Measurements from ENCODE around the gene ITGA7.
A peak's percentile ranks its signal among the peaks of the same experiment; 100 is the strongest.

The ITGA7 gene

DNA sequence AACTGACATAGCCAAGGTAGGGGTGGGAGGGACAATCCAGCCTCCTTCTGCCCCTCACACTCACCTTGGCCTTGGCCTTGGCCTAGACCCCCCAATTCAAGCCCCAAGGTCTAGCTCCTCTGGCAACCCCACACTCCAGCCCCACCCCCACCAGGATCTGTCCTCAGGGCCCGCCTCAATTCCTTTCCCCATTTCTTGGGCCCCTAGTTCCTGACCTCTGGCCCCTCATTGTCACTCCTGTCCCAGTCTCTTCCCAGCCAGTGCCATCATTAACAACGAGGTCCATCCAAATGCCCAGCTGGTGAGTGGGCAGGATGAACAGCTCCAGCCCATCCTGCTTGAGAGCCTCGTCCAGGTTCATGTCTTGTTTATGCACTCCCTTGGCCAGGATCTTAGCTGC is 28.4 kb upstream of the ITGA7 start:
- Histone ChIP-seq H3K36me3 (ENCODE audit: control insufficient read depth, insufficient read depth, low read length) (no peaks in the 10 kb centered on the region), H3K4ac (ENCODE audit: low read depth, low read length) (no peak overlapping the region), H4K5ac (ENCODE audit: low read length) (no peak overlapping the region), H3K27me3 (ENCODE audit: insufficient read depth, low read length, poor library complexity) (no peaks in the 10 kb centered on the region), H3K4me3 (ENCODE audit: low read length) (no peak overlapping the region), H3K4me2 (ENCODE audit: low read length) (no peak overlapping the region), H2AK5ac (ENCODE audit: low read length) (no peak overlapping the region), H3K79me2 (ENCODE audit: control insufficient read depth, insufficient read depth, low read length) (no peaks in the 10 kb centered on the region), H2BK120ac (ENCODE audit: low read depth, low read length) (no peak overlapping the region), H3K18ac (ENCODE audit: low read length) (no peak overlapping the region), H2BK15ac (replicated peaks; ENCODE audit: low read depth) (no peak overlapping the region), H3K56ac (ENCODE audit: low read length) (peak overlapping the region; percentile 25), H4K8ac (ENCODE audit: low read depth, low read length) (no peak overlapping the region), H3K79me1 (ENCODE audit: low read length) (no peaks in the 10 kb centered on the region), H3K27ac (ENCODE audit: low read depth, low read length) (no peak overlapping the region), H3K9ac (ENCODE audit: low read length) (no peak overlapping the region), H3K4me1 (ENCODE audit: control insufficient read depth, low read depth, low read length) (no peaks in the 10 kb centered on the region), H3K23ac (ENCODE audit: low read length) (no peak overlapping the region), H2BK5ac (ENCODE audit: low read length) (no peak overlapping the region)
- DNase-seq, result no peak
- no CpG with 5 or more reads among the region's 3 CpGs for WGBS (ENCODE audit: extremely low coverage, insufficient coverage, low lambda C conversion rate)

DNA sequence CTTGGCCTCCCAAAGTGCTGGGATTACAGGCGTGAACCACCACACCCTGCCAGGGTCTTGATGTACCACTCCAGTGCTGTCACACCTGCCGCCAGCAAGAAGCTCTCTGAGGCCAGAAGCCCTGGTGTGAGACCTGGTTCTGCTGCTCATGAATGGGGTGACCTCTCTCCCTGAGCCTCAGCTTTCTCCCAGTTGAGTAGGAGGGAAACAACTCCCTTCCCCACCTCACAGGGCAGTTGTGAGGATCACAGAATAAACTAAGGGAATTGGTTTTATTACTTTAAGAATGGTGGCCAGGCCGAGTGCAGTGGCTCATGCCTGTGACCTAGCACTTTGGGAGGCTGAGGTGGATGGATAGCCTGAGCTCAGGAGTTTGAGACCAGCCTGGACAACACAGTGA is 26.9 kb upstream of the ITGA7 start:
- no peaks in the 10 kb centered on the region for H3K79me1 ChIP-seq (ENCODE audit: low read length)
- H3K27me3 ChIP-seq (ENCODE audit: insufficient read depth, low read length, poor library complexity), result no peaks in the 10 kb centered on the region
- H3K27ac ChIP-seq (ENCODE audit: low read depth, low read length), result no peak overlapping the region
- no peak overlapping the region for H3K56ac ChIP-seq (ENCODE audit: low read length)
- no peak overlapping the region for H4K8ac ChIP-seq (ENCODE audit: low read depth, low read length)
- H4K5ac ChIP-seq (ENCODE audit: low read length), result no peak overlapping the region
- H3K9ac ChIP-seq (ENCODE audit: low read length), result no peak overlapping the region
- no peak overlapping the region for H2BK15ac ChIP-seq (replicated peaks; ENCODE audit: low read depth)
- no peak overlapping the region for H3K23ac ChIP-seq (ENCODE audit: low read length)
- WGBS (ENCODE audit: extremely low coverage, insufficient coverage, low lambda C conversion rate), result no CpG with 5 or more reads among the region's 3 CpGs
- H3K79me2 ChIP-seq (ENCODE audit: control insufficient read depth, insufficient read depth, low read length), result no peaks in the 10 kb centered on the region
- DNase-seq, result no peak
- H3K4me2 ChIP-seq (ENCODE audit: low read length), result no peak overlapping the region
- H3K18ac ChIP-seq (ENCODE audit: low read length), result no peak overlapping the region
- peaks cover 2% of the 10 kb centered on the region for H3K4me1 ChIP-seq (ENCODE audit: control insufficient read depth, low read depth, low read length)
- H3K36me3 ChIP-seq (ENCODE audit: control insufficient read depth, insufficient read depth, low read length), result no peaks in the 10 kb centered on the region
- H3K4ac ChIP-seq (ENCODE audit: low read depth, low read length), result no peak overlapping the region
- no peak overlapping the region for H2BK120ac ChIP-seq (ENCODE audit: low read depth, low read length)
- H2BK5ac ChIP-seq (ENCODE audit: low read length), result no peak overlapping the region
- no peak overlapping the region for H2AK5ac ChIP-seq (ENCODE audit: low read length)
- no peak overlapping the region for H3K4me3 ChIP-seq (ENCODE audit: low read length)

DNA sequence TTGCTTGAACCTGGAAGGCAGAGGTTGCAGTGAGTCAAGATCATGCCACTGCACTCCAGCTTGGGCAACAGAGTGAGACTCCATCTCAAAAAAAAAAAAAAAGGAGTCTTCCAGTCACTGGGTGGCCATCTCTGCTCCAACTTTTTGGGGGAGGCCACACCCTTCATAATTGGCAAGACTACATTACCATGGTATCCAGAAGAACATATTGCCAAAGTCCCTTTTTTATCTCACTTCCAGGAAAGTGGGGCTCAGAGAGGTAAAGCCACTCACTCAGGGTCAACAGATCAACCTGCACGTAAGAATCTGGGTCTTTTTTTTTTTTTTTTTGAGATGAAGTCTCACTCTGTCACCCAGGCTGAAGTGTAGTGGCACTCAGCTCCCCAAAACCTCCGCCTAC is 26.2 kb upstream of the ITGA7 start:
- Histone ChIP-seq H3K23ac (ENCODE audit: low read length) (no peak overlapping the region), H3K18ac (ENCODE audit: low read length) (no peak overlapping the region), H3K4ac (ENCODE audit: low read depth, low read length) (no peak overlapping the region), H3K56ac (ENCODE audit: low read length) (no peak overlapping the region), H2BK15ac (replicated peaks; ENCODE audit: low read depth) (no peak overlapping the region), H2AK5ac (ENCODE audit: low read length) (no peak overlapping the region), H3K4me2 (ENCODE audit: low read length) (no peak overlapping the region), H2BK120ac (ENCODE audit: low read depth, low read length) (no peak overlapping the region), H4K5ac (ENCODE audit: low read length) (no peak overlapping the region), H3K36me3 (ENCODE audit: control insufficient read depth, insufficient read depth, low read length) (no peaks in the 10 kb centered on the region), H3K79me1 (ENCODE audit: low read length) (no peaks in the 10 kb centered on the region), H3K4me1 (ENCODE audit: control insufficient read depth, low read depth, low read length) (peaks cover 2% of the 10 kb centered on the region), H3K9ac (ENCODE audit: low read length) (no peak overlapping the region), H2BK5ac (ENCODE audit: low read length) (no peak overlapping the region), H3K4me3 (ENCODE audit: low read length) (no peak overlapping the region), H3K27me3 (ENCODE audit: insufficient read depth, low read length, poor library complexity) (no peaks in the 10 kb centered on the region), H3K27ac (ENCODE audit: low read depth, low read length) (no peak overlapping the region), H4K8ac (ENCODE audit: low read depth, low read length) (no peak overlapping the region), H3K79me2 (ENCODE audit: control insufficient read depth, insufficient read depth, low read length) (no peaks in the 10 kb centered on the region)
- WGBS (ENCODE audit: extremely low coverage, insufficient coverage, low lambda C conversion rate), result no CpG with 5 or more reads among the region's 2 CpGs
- DNase-seq, result no peak

DNA sequence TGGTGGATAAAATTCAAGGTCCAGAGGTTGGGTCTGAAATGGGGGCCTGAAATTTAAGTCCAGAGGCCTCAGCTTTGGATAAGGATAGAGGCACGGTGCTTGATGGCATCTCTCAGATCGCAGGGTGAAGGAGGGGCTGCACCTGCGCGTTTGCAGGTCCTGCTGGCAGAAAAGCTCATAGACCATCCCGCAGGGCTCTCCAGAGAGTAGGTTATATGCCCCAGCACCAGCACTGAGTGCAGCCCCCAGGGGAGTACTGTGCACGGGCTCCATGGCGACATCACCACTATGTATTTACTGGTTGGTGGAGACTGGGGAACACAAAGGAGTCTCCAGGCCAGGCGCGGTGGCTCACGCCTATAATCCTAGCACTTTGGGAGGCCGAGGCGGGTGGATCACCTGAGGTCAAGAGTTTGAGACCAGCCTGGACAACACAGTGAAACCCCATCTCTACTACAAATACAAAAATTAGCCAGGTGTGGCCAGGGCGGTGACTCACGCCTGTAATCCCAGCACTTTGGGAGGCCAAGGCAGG is 25.4 kb upstream of the ITGA7 start:
- no peak overlapping the region for H2AK5ac ChIP-seq (ENCODE audit: low read length)
- H3K79me2 ChIP-seq (ENCODE audit: control insufficient read depth, insufficient read depth, low read length), result peaks cover 3% of the 10 kb centered on the region
- H3K27me3 ChIP-seq (ENCODE audit: insufficient read depth, low read length, poor library complexity), result no peaks in the 10 kb centered on the region
- WGBS (ENCODE audit: extremely low coverage, insufficient coverage, low lambda C conversion rate), result no CpG with 5 or more reads among the region's 14 CpGs
- H3K9ac ChIP-seq (ENCODE audit: low read length), result no peak overlapping the region
- peaks cover 2% of the 10 kb centered on the region for H3K4me1 ChIP-seq (ENCODE audit: control insufficient read depth, low read depth, low read length)
- no peak overlapping the region for H3K4me2 ChIP-seq (ENCODE audit: low read length)
- H2BK120ac ChIP-seq (ENCODE audit: low read depth, low read length), result no peak overlapping the region
- H2BK15ac ChIP-seq (replicated peaks; ENCODE audit: low read depth), result no peak overlapping the region
- no peak overlapping the region for H3K4me3 ChIP-seq (ENCODE audit: low read length)
- no peak overlapping the region for H3K56ac ChIP-seq (ENCODE audit: low read length)
- no peak overlapping the region for H3K27ac ChIP-seq (ENCODE audit: low read depth, low read length)
- H4K8ac ChIP-seq (ENCODE audit: low read depth, low read length), result no peak overlapping the region
- H3K23ac ChIP-seq (ENCODE audit: low read length), result no peak overlapping the region
- H3K4ac ChIP-seq (ENCODE audit: low read depth, low read length), result no peak overlapping the region
- no peak overlapping the region for H4K5ac ChIP-seq (ENCODE audit: low read length)
- H3K36me3 ChIP-seq (ENCODE audit: control insufficient read depth, insufficient read depth, low read length), result no peaks in the 10 kb centered on the region
- DNase-seq, result no peak
- no peaks in the 10 kb centered on the region for H3K79me1 ChIP-seq (ENCODE audit: low read length)
- no peak overlapping the region for H3K18ac ChIP-seq (ENCODE audit: low read length)
- H2BK5ac ChIP-seq (ENCODE audit: low read length), result no peak overlapping the region

DNA sequence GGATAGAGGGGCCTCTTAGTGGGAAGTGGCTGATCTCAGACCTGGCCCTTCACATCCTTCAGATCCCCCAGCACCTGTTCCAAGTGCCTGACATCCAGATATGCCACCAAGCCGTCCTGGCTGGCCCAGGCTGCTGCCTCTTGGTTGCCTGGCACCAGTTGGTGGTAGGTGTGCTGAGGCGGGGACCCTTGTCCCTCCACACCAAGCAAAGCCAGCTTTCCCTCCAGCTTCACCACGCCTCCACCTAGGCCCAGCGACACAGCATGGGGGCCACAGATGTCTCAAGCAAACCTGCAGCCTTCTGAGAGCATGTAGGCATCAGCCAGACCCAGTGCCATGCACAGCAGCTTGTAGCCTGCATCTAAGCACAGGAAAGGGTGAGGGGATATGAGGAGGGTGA is 24.6 kb upstream of the ITGA7 start:
- no peak for DNase-seq
- Histone ChIP-seq H3K27ac (ENCODE audit: low read depth, low read length) (no peak overlapping the region), H2AK5ac (ENCODE audit: low read length) (no peak overlapping the region), H3K23ac (ENCODE audit: low read length) (no peak overlapping the region), H3K56ac (ENCODE audit: low read length) (no peak overlapping the region), H3K79me2 (ENCODE audit: control insufficient read depth, insufficient read depth, low read length) (peaks cover 11% of the 10 kb centered on the region), H3K9ac (ENCODE audit: low read length) (no peak overlapping the region), H4K8ac (ENCODE audit: low read depth, low read length) (no peak overlapping the region), H3K4ac (ENCODE audit: low read depth, low read length) (no peak overlapping the region), H2BK15ac (replicated peaks; ENCODE audit: low read depth) (no peak overlapping the region), H4K5ac (ENCODE audit: low read length) (no peak overlapping the region), H3K4me1 (ENCODE audit: control insufficient read depth, low read depth, low read length) (peaks cover 2% of the 10 kb centered on the region), H2BK120ac (ENCODE audit: low read depth, low read length) (no peak overlapping the region), H3K79me1 (ENCODE audit: low read length) (peaks cover 7% of the 10 kb centered on the region), H3K4me3 (ENCODE audit: low read length) (no peak overlapping the region), H3K36me3 (ENCODE audit: control insufficient read depth, insufficient read depth, low read length) (no peaks in the 10 kb centered on the region), H3K18ac (ENCODE audit: low read length) (no peak overlapping the region), H3K4me2 (ENCODE audit: low read length) (no peak overlapping the region), H2BK5ac (ENCODE audit: low read length) (no peak overlapping the region), H3K27me3 (ENCODE audit: insufficient read depth, low read length, poor library complexity) (no peaks in the 10 kb centered on the region)
- WGBS (ENCODE audit: extremely low coverage, insufficient coverage, low lambda C conversion rate), result no CpG with 5 or more reads among the region's 4 CpGs

Data from mesendoderm (in vitro differentiated cells).